ENCODE measurements around the gene FAM161B.
A peak's percentile ranks its signal among the peaks of the same experiment; 100 is the strongest.

The FAM161B gene

GRCh38 chr14:73945159-73945670 is 4.7 kb downstream of the FAM161B start:
- DNase-seq (ENCODE audit: low read depth, low spot score), result no peak
- H3K4me3 ChIP-seq (ENCODE audit: low read depth, low read length), result no peak overlapping the region
- POLR2A ChIA-PET, result interaction anchor here (0.6 kb wide), 1 partner anchor 159 kb away, joined by 3 read pairs; no protein-coding TSS in a partner anchor
- no peak for TF ChIP-seq CTCF (IDR thresholded peaks at IDR 0.05; ENCODE audit: insufficient read depth, low read length, missing control alignments)
- CTCF ChIA-PET, result no interaction called here

- no peak overlapping the region for H3K4me3 ChIP-seq (ENCODE audit: low read depth, low read length)
- ChIA-PET POLR2A (interaction anchor here (0.6 kb wide), 1 partner anchor 159 kb away, joined by 3 read pairs; no protein-coding TSS in a partner anchor), CTCF (no interaction called here)
- TF ChIP-seq CTCF (IDR thresholded peaks at IDR 0.05; ENCODE audit: insufficient read depth, low read length, missing control alignments), result no peak
- no peak for DNase-seq (ENCODE audit: low read depth, low spot score)
Observed at GRCh38 chr14:73944432-73945158, 5.3 kb downstream of the FAM161B start.

- ChIA-PET CTCF (interaction anchor here (3.0 kb wide), 1 partner anchor 214 kb away, joined by 8 read pairs; no protein-coding TSS in a partner anchor), POLR2A (no interaction called here)
- DNase-seq (ENCODE audit: low read depth, low spot score), result peak; percentile 10
- no peak overlapping the region for H3K4me3 ChIP-seq (ENCODE audit: low read depth, low read length)
- no peak for TF ChIP-seq CTCF (IDR thresholded peaks at IDR 0.05; ENCODE audit: insufficient read depth, low read length, missing control alignments)
Observed at GRCh38 chr14:73943083-73943482, 6.8 kb downstream of the FAM161B start.

DNA sequence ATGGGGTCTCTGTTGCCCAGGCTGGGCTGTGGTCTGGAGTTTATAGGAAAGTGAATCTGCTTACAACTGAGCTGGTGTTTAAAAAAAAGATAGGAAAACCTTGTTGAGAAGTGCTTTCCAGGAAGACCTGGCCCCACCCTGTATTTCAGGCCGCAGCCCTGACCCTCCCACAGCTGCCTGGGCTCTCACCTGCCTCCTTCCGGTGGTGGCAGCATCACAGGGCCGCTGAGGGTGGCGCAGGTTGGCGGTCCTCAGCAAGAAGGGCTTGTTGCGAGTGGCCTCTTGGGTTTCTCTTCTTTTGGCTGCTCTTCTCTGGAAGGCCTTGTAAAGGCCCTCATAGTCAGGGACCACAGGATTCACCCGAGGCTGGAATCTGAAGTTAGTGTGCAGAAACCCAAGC is 7.7 kb downstream of the FAM161B start:
- TF ChIP-seq CTCF (IDR thresholded peaks at IDR 0.05; ENCODE audit: insufficient read depth, low read length, missing control alignments), result no peak
- ChIA-PET POLR2A (no interaction called here), CTCF (interaction anchor here (3.0 kb wide), 1 partner anchor 213 kb away, joined by 8 read pairs; no protein-coding TSS in a partner anchor)
- no peak for DNase-seq (ENCODE audit: low read depth, low spot score)
- no peak overlapping the region for H3K4me3 ChIP-seq (ENCODE audit: low read depth, low read length)

- ChIA-PET POLR2A (no interaction called here), CTCF (interaction anchor here (1.2 to 1.3 kb wide), 2 partner anchors 10 to 25 kb away, joined by 3 read pairs; no protein-coding TSS in a partner anchor)
- TF ChIP-seq CTCF (IDR thresholded peaks at IDR 0.05; ENCODE audit: insufficient read depth, low read length, missing control alignments), result no peak
- DNase-seq (ENCODE audit: low read depth, low spot score), result no peak
- H3K4me3 ChIP-seq (ENCODE audit: low read depth, low read length), result no peak overlapping the region
Observed at GRCh38 chr14:73937012-73937411, 12.9 kb downstream of the FAM161B start.

DNA sequence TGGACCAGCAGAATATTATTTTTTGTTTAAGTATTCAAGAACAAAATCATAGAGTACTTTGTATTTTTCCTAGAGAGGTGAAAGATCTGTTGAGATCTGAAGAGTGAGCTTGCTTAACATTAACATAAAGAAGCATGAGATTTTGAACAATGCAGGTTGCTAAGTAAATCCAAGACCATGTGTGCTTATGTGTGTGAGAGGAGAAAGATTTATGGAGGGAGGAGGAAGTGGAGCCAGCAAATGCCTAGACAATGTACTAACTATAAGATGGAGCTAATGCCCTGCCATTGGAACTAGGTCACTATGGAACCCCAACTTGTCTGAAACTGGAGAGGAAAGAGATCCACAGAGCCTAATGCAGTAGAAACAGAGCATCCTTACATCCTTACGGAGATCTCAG is 13.3 kb downstream of the FAM161B start:
- ChIA-PET POLR2A (no interaction called here), CTCF (interaction anchor here (0.5 to 1.5 kb wide), 4 partner anchors 11 to 234 kb away, joined by 3 read pairs; no protein-coding TSS in a partner anchor)
- no peak for DNase-seq (ENCODE audit: low read depth, low spot score)
- TF ChIP-seq CTCF (IDR thresholded peaks at IDR 0.05; ENCODE audit: insufficient read depth, low read length, missing control alignments), result no peak
- no peak overlapping the region for H3K4me3 ChIP-seq (ENCODE audit: low read depth, low read length)

Data from AG04449 (cell line).